Measurements from ENCODE around the gene NFYA.

Gene NFYA

DNA sequence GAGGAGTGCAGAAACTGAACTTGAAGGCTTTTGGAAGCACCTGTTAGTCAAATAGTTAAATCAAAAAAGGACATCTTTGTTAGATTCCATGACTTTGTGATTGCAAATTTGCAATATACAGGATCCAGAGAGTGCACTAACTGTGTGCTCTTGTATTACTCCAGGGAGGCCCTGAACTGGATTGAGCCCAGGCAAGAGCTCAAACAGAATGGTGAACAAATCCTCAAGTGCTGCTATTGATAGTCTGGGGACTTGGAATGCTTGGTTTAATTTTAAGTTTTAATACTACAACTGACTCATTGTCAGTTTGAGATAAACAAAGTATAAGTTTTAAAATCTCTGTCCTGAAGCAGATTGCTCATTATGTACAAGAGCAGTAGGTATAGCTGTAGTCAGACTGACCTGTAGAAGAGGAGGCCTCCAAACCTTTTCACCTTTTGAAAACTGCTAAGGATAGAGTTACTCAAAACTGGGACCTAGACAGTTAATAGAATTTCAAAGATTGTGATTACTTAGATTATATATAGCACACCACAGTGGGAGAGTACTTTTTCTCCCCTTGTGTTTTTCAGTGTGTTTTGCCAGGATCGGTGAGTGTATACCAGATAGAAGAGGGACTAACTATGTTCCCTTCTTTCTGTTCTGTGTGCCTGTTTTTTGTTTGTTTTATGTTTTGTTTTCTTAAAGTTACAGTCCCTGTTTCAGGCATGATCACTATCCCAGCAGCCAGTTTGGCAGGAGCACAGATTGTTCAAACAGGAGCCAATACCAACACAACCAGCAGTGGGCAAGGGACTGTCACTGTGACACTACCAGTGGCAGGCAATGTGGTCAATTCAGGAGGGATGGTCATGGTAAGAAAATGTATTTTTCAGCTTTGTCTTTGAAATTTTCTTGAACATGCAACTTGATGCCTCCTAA is 18.3 kb downstream of the NFYA start:
- no peaks in the 10 kb centered on the region for H3K9me3 ChIP-seq
- no peaks in the 10 kb centered on the region for H3K27me3 ChIP-seq
- H3K27ac ChIP-seq = peak overlapping the region in 1 of 2 donors; percentile 35
- DNase-seq = no peak
- no peak overlapping the region for H3K4me3 ChIP-seq
- intact Hi-C loops (cut with DNase I; ENCODE audit: low total_unique reads) = no loop called here
- peaks cover 0 to 7% (median 0%) of the 10 kb centered on the region in 4 donors for H3K4me1 ChIP-seq
- TF ChIP-seq, protein P1, sequence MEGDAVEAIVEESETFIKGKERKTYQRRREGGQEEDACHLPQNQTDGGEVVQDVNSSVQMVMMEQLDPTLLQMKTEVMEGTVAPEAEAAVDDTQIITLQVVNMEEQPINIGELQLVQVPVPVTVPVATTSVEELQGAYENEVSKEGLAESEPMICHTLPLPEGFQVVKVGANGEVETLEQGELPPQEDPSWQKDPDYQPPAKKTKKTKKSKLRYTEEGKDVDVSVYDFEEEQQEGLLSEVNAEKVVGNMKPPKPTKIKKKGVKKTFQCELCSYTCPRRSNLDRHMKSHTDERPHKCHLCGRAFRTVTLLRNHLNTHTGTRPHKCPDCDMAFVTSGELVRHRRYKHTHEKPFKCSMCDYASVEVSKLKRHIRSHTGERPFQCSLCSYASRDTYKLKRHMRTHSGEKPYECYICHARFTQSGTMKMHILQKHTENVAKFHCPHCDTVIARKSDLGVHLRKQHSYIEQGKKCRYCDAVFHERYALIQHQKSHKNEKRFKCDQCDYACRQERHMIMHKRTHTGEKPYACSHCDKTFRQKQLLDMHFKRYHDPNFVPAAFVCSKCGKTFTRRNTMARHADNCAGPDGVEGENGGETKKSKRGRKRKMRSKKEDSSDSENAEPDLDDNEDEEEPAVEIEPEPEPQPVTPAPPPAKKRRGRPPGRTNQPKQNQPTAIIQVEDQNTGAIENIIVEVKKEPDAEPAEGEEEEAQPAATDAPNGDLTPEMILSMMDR (IDR thresholded peaks at IDR 0.05) = no peak
- H3K36me3 ChIP-seq = peaks cover 32 to 74% (median 70%) of the 10 kb centered on the region in 3 donors

DNA sequence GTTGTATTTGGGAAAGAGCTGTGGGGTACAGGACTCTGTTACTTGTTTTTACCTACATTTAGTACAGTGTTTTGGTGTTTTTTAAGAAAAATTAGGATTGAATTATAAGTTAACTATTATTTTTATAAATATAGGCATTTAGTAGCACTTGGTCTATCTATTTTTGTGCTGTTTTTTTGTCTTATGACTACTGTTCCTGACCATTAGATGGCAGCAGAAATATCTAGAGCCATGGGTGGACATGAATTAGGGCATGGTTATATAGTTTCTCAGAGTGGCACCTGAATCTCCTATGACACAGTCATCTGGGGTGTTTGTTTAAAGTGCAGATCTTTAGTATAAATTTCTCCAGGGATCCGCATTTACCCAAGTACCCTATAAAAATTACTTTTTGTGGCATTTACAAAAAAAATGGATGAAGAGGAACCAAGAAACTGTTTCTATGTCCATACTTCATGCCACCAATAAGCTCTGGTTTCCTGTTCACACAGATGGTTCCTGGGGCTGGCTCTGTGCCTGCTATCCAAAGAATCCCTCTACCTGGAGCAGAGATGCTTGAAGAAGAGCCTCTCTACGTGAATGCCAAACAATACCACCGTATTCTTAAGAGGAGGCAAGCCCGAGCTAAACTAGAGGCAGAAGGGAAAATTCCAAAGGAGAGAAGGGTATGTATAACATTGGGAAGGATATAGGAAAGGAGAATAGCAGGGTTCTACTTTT is 19.8 kb downstream of the NFYA start:
- DNase-seq = no peak
- Histone ChIP-seq H3K4me1 (peaks cover 0 to 7% (median under 1%) of the 10 kb centered on the region in 4 donors), H3K4me3 (no peak overlapping the region), H3K36me3 (peaks cover 42 to 88% (median 85%) of the 10 kb centered on the region in 3 donors), H3K9me3 (no peaks in the 10 kb centered on the region), H3K27me3 (no peaks in the 10 kb centered on the region), H3K27ac (no peak overlapping the region)
- TF ChIP-seq, protein P1 (IDR thresholded peaks at IDR 0.05) = no peak
- intact Hi-C loops (cut with DNase I; ENCODE audit: low total_unique reads) = no loop called here

DNA sequence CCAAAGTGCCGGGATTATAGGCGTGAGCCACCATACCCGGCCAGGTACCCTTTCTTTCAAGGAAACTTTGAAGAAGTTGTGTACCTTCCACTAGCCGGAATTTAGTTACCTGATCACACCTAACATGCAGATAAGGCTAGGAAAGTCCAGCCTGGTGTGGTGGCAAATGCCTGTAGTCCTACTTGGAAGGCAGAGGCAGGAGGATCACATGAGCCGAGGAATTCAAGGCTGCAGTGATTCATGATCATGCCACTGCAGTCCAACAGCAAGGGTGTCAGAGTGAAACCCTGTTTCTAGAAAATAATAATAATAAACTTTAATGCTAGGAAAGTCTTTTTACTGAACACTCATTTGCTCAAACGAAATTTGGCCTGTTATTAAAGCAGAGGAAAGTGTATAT is 21.0 kb downstream of the NFYA start:
- intact Hi-C loops (cut with DNase I; ENCODE audit: low total_unique reads) = no loop called here
- Histone ChIP-seq H3K4me1 (peaks cover 0 to 13% (median 8%) of the 10 kb centered on the region in 4 donors), H3K4me3 (no peak overlapping the region), H3K9me3 (no peaks in the 10 kb centered on the region), H3K27me3 (no peaks in the 10 kb centered on the region), H3K36me3 (peaks cover 46 to 100% (median 96%) of the 10 kb centered on the region in 3 donors), H3K27ac (no peak overlapping the region)
- no peak for DNase-seq
- TF ChIP-seq, protein P1 (IDR thresholded peaks at IDR 0.05) = no peak

DNA sequence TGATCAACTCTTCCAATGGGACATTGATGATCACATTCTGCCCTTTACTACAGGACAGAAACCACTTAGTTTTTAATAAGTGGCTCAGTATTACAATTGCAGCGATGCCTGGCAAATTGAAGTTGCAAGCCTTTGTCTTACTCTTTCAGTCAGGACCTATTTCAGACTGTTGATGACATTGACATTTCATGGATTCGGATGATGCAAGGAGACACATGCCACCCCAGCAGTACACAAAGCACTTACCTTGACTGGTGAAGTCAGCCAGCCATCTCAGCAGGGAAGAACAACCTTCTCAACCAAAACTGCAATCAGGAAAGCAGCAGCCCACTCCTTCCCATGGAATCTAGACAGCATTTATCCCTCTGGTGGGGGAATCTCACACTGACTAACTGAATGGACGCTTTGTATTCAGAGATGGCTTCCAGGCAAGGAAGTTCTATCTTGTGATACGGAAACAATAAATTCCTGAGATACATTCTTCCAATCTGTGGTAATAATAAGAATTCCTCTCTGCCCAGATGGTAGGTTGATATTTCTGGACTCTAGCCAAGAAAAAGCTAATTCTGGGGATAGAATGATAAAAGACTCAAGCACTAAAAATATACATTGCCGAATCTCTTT is 24.8 kb downstream of the NFYA start:
- intact Hi-C loops (cut with DNase I; ENCODE audit: low total_unique reads) = no loop called here
- H3K27ac ChIP-seq = peak overlapping the region; percentile 11 to 21
- TF ChIP-seq, protein P1 (IDR thresholded peaks at IDR 0.05) = no peak
- no peak overlapping the region for H3K4me3 ChIP-seq
- H3K4me1 ChIP-seq = peaks cover 0 to 20% (median 5%) of the 10 kb centered on the region in 4 donors
- no peak for DNase-seq
- H3K27me3 ChIP-seq = no peaks in the 10 kb centered on the region
- peaks cover 46 to 76% (median 75%) of the 10 kb centered on the region in 3 donors for H3K36me3 ChIP-seq
- H3K9me3 ChIP-seq = no peaks in the 10 kb centered on the region

DNA sequence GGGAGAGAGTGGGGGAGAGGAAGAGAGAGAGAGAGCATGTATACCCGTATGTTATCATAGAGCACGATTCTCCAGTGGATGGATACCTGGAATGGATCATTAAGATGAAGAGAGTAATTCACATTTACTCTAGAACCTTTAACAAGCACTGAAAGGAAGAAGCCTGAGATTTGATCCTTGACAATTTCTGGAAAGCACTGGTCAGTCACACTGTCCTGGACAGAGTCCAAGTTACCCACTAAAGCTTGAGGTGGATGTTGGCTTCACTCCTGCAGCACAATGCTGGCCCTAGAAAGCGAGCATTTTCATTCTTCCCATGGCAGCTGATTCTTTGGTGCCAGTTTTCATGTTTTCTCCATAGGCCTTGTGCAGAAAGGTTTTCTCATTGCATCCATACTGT is 25.6 kb downstream of the NFYA start:
- intact Hi-C loops (cut with DNase I; ENCODE audit: low total_unique reads) = no loop called here
- DNase-seq = no peak
- H3K27me3 ChIP-seq = no peaks in the 10 kb centered on the region
- H3K4me3 ChIP-seq = no peak overlapping the region
- TF ChIP-seq, protein P1 (IDR thresholded peaks at IDR 0.05) = no peak
- peak overlapping the region; percentile 11 to 21 for H3K27ac ChIP-seq
- H3K36me3 ChIP-seq = peaks cover 39 to 68% (median 68%) of the 10 kb centered on the region in 3 donors
- H3K9me3 ChIP-seq = no peaks in the 10 kb centered on the region
- peaks cover 0 to 20% (median 5%) of the 10 kb centered on the region in 4 donors for H3K4me1 ChIP-seq

All from tibial artery (tissue), 4 donors.